Omental fat pad (tissue), 4 donors: ENCODE measurements around the gene EPS15. TPM values are rescaled to one million over a fixed set of nuclear protein-coding genes. Genes with fewer than 3 reads are reported as not detected.
"Not testable (repeated sequence)": the region's sequence is repeated elsewhere in the genome, so short reads cannot be mapped to it uniquely, and the experiment has no call there.

Source experiments
- ATAC-seq: fragments of 150-250 bp; one replicate; pipeline ENCODE4 v1.9.1; 2016; ENCODE audit warnings: mild to moderate bottlenecking, moderate library complexity; ENCODE audit not compliant: low FRiP score
- DNase-seq: peaks from one replicate; pipeline ENCODE4 v3.0.0-alpha.2; 2019; ENCODE audit warnings: low spot score
- CTCF ChIP-seq, 3 donors: fragments of 450-650 bp; IDR thresholded peaks; one replicate each; pipeline ENCODE4 v1.5.1; 2016 to 2017; ENCODE audit warnings: antibody characterized with exemption in 3 of 3, mild to moderate bottlenecking in 3 of 3, moderate library complexity in 2 of 3
- total RNA-seq, 4 donors: library from RNA; depleted of rRNA; stranded (reverse); fragments of >200 nt; gene quantifications; one replicate each; pipeline ENCODE4 v1.1.0, GENCODE V29; 2016

The EPS15 gene
- total RNA-seq, 4 donors from 2014 or later: 83.1 to 186 (median 92.9) TPM

- TF ChIP-seq CTCF (IDR thresholded peaks at IDR 0.05): no peak
- DNase-seq (no peak), ATAC-seq (no peak)
Measured at GRCh38 chr1:51504806-51505525, 14.1 kb downstream of the EPS15 start.

GRCh38 chr1:51501218-51501630 is 17.8 kb downstream of the EPS15 start:
- not testable (repeated sequence) for DNase-seq, ATAC-seq

- no peak for TF ChIP-seq CTCF (IDR thresholded peaks at IDR 0.05)
- DNase-seq: no peak
Measured at GRCh38 chr1:51499694-51500093, 19.4 kb downstream of the EPS15 start.

GRCh38 chr1:51498924-51499323 is 20.1 kb downstream of the EPS15 start:
- ATAC-seq: no peak
- no peak for TF ChIP-seq CTCF (IDR thresholded peaks at IDR 0.05)
- DNase-seq: no peak

More at GRCh38 chr1:51499694-51500093, 19.4 kb downstream of the EPS15 start:
- ATAC-seq: no peak

- ATAC-seq: no peak
- no peak for DNase-seq
- TF ChIP-seq CTCF (IDR thresholded peaks at IDR 0.05): no peak
Measured at GRCh38 chr1:51497340-51497739, 21.7 kb downstream of the EPS15 start.

GRCh38 chr1:51494138-51494830 is 24.8 kb downstream of the EPS15 start:
- no peak for ATAC-seq
- no peak for DNase-seq
- TF ChIP-seq CTCF (IDR thresholded peaks at IDR 0.05): no peak

GRCh38 chr1:51491166-51491981 is 27.7 kb downstream of the EPS15 start:
- DNase-seq: no peak
- ATAC-seq: no peak
- TF ChIP-seq CTCF (IDR thresholded peaks at IDR 0.05): no peak
